ENCODE data around the gene SLC6A3. TPM values are rescaled to one million over a fixed set of nuclear protein-coding genes. Genes with fewer than 3 reads are reported as not detected.

The SLC6A3 gene
- total and polyA plus RNA-seq, 9 of the 15 experiments (the other 6 are each of a cell fraction or from before 2014, with no cell fraction given) = not detected

GRCh38 chr5:1368236-1368635 lies 77.0 kb downstream of the SLC6A3 start (continued):
- TF ChIP-seq HDAC1 (IDR thresholded peaks at IDR 0.05) (no peak), NFE2 (IDR thresholded peaks at IDR 0.05; ENCODE audit: low read depth) (no peak)

GRCh38 chr5:1367149-1367548 lies 78.1 kb downstream of the SLC6A3 start:
- ChIA-PET CTCF (ENCODE audit: low intra/inter-chr PET ratio) (interaction anchor here (0.6 kb wide), 1 partner anchor 274 kb away, joined by 3 read pairs; no protein-coding TSS in a partner anchor), POLR2A (no interaction called here)
- H3K4me2 ChIP-seq (ENCODE audit: insufficient read depth, low read length) = peak overlapping the region; percentile 61
- DNase-seq (ENCODE audit: extremely low read depth in 1 of 4, low spot score in 3 of 4) (peak; percentile 38 to 45 (median 40)), FAIRE-seq (no peak), ATAC-seq (peak; percentile 75)
- H3K9ac ChIP-seq (ENCODE audit: insufficient read depth in 1 of 2, low read depth in 2 of 2, low read length in 2 of 2) = no peak overlapping the region
- H3K9me3 ChIP-seq (replicated peaks; ENCODE audit: control insufficient read depth, insufficient read depth, low read depth, low read length) = no peaks in the 10 kb centered on the region
- in situ Hi-C loops (cut with MboI) (no loop called here), intact Hi-C loops (cut with micrococcal nuclease) (no loop called here)
- peaks cover 70 to 78% of the 10 kb centered on the region in 2 experiments for H3K27me3 ChIP-seq (ENCODE audit: control insufficient read depth in 2 of 2, insufficient read depth in 2 of 2, low read length in 2 of 2)
- no peaks in the 10 kb centered on the region; a peak in 1 of 5 replicates for H3K4me1 ChIP-seq (replicated peaks in 1 of 2; ENCODE audit: control insufficient read depth in 2 of 2, insufficient read depth in 2 of 2, low read length in 2 of 2)
- H3K79me2 ChIP-seq (ENCODE audit: control insufficient read depth, insufficient read depth, low read length) = no peaks in the 10 kb centered on the region
- BruUV-seq (replicated peaks) = no TSS peak
- no peaks in the 10 kb centered on the region for H3K9me1 ChIP-seq (ENCODE audit: control insufficient read depth, insufficient read depth, low read length)
- peaks cover 3% of the 10 kb centered on the region for H4K20me1 ChIP-seq (replicated peaks; ENCODE audit: control insufficient read depth, insufficient read depth, low read length)
- WGBS (ENCODE audit: insufficient coverage, low coverage, missing lambda C conversion rate) = 0% methylated on average over 7 of the region's 7 CpGs
- no peak overlapping the region for H3K27ac ChIP-seq (ENCODE audit: extremely low read depth, low read depth, low read length)
- H3K36me3 ChIP-seq (ENCODE audit: control insufficient read depth, insufficient read depth, low read length) = no peaks in the 10 kb centered on the region
- H3K4me3 ChIP-seq = no peak overlapping the region
- H2AFZ ChIP-seq (ENCODE audit: low read depth, low read length) = peak overlapping the region; percentile 84
- TF ChIP-seq HCFC1 (IDR thresholded peaks at IDR 0.05; ENCODE audit: low read depth, low read length) (0 out of 2 replicates have a peak, but pooled peaks have one; percentile 20), BCLAF1 (IDR thresholded peaks at IDR 0.05; ENCODE audit: borderline replicate concordance in 1 of 2, control insufficient read depth in 1 of 2, low read depth in 2 of 2, low read length in 1 of 2) (no peak), FUS (optimal IDR thresholded peaks at IDR 0.05; ENCODE audit: low read depth, low read length) (no peak), NR2C2 (CRISPR knock-in tag; IDR thresholded peaks at IDR 0.05) (no peak), NR2C2 (tag; IDR thresholded peaks at IDR 0.05) (peak; percentile 71), USF1 (CRISPR knock-in tag; IDR thresholded peaks at IDR 0.05) (no peak), CREB1 (IDR thresholded peaks at IDR 0.05) (peak; percentile 65), CREB1 (CRISPR knock-in tag; IDR thresholded peaks at IDR 0.05) (peak; percentile 76), XRCC3 (IDR thresholded peaks at IDR 0.05) (no peak), NR2C1 (IDR thresholded peaks at IDR 0.05) (peak; percentile 63), NR2C1 (tag; IDR thresholded peaks at IDR 0.05) (peak; percentile 75), TFAP4 (CRISPR knock-in tag; IDR thresholded peaks at IDR 0.05; ENCODE audit: borderline replicate concordance) (peak; percentile 71), BHLHE40 (IDR thresholded peaks at IDR 0.05; ENCODE audit: low read length) (peak; percentile 41; the same call in 1 of the 2 replicates), ZNF23 (CRISPR knock-in tag; IDR thresholded peaks at IDR 0.05) (no peak), ATF1 (CRISPR knock-in tag; IDR thresholded peaks at IDR 0.05) (0 out of 2 replicates have a peak, but pooled peaks have one; percentile 19), ATF1 (tag; IDR thresholded peaks at IDR 0.05) (peak; percentile 74), HLTF (IDR thresholded peaks at IDR 0.05) (no peak), MTA1 (IDR thresholded peaks at IDR 0.05; ENCODE audit: borderline replicate concordance) (peak; percentile 77; the same call in 1 of the 2 replicates), PHF20 (IDR thresholded peaks at IDR 0.05; ENCODE audit: partially characterized antibody) (peak; percentile 50)
